MV-4-11 (cell line): ENCODE results near the gene MRAP.
"Not testable (repeated sequence)": the region's sequence is repeated elsewhere in the genome, so short reads cannot be mapped to it uniquely, and the experiment has no call there.

Experiments
- DNase-seq: peaks from one replicate; lab custom pipeline; 2025; lab: John Stamatoyannopoulos, UW

The MRAP gene

DNA sequence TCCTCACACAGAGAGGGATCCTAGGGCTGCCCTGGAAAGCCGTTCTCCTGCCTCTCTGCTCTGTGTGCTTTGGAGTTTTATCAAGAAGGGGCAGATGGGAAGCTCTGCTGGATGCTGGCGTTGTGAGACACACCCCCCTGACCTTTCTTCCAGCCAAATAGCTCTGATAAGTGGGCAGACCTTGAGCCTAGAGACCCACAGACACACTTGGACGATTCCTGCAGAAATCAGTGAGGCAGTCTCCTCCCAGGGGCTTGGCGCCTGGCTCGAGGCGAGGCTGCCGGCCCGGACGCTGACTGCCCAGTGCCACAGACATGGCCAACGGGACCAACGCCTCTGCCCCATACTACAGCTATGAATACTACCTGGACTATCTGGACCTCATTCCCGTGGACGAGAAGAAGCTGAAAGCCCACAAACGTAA is at the start of gene MRAP:
Gene MRAP, plus strand, starts transcription at position 198 of the 424 bp plus-strand sequence. Its CDS starts 117 bp downstream, at position 315.
- no peak for DNase-seq

DNA sequence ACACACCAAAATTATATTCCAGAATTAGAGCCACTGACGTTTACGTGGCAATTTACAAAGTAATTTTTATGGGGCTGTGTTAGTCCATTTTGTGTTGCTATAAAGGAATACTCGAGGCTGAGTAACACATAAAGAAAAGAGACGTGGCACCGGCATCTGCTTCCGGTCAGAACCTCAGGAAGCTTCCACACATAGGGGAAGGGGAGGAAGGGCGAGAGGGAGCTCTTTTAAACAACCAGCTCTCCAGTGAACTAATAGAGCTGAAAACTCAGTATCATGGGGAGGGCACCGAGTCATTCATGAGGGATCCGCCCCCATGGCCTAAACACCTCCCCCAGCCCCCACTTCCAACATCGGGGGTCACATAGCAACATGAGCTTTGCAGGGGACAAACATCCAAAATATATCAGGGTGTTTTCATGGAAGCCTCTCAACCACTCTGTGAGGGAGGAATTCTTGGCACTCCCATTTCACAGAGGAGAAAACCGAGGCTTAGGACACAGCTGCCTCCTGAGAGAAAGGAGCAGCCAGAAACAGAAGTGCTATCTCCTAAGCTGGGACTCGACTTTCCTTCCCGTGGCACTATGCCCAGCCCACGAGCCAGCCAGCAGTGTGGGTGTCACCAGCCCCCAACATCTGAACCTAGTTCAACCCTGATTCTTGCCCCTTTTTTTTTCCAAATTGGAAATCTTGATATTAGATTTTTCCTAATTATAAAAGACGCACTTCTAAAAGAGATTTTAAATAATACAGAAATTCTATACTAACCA is 49.0 kb upstream of the MRAP start:
- no peak for DNase-seq

DNA sequence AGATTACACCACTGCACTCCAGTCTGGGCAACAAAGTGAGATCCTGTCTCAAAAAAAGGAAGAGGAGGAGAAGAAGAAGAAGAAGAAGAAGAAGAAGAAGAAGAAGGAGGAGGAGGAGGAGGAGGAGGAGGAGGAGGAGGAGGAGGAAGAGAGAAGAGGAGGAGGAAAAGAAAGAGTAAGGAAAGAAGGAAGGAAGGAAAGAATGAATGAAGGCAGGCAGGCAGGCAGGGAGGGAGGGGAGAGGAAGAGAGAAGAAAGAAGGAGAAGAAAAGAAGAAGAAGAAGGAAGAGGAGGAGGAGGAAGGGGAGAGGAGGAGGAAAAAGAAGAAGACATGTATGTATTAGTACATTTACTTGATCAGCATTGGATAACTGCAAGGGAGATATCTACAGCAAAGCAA is 46.5 kb upstream of the MRAP start:
- no peak for DNase-seq

DNA sequence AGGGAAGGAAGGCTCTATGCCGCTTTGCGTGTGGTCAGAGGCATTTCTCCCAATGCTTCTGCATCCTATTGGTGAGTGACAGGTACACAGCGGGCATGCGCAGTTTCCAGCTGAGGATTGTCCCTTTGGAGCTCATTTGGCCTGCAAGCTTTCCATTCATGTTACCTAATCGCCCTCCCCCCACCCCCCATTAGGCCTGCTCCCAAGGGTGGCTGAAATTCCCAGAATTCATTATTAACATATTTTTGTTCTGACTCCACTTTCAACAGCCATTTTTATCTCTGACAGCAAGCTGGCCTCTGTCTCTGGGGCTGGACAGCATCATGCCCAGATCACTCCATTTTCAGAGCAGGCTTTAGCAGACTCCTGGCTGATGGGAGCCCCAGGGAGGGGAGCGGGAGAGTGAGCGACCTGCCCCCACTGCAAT is 45.4 kb upstream of the MRAP start:
- no peak for DNase-seq

DNA sequence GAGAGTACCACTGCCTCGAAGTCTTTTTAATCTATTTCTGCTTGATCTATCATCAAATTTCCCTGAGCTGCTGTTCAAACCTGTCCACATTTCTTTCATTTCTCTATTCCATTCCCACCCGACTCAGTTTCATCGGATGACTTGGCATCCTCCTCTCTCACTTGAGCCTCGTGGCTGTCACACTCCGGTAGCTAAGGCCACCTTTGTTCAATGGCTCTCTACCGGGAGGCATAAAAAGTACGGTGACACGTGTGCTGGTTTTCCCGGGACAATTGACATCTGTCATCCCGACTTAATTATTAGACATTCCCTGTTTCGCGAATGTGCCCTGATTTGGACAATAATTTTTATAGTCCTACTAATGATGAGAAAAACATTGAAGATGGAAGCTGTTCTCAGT is 42.4 kb upstream of the MRAP start:
- DNase-seq, result no peak

DNA sequence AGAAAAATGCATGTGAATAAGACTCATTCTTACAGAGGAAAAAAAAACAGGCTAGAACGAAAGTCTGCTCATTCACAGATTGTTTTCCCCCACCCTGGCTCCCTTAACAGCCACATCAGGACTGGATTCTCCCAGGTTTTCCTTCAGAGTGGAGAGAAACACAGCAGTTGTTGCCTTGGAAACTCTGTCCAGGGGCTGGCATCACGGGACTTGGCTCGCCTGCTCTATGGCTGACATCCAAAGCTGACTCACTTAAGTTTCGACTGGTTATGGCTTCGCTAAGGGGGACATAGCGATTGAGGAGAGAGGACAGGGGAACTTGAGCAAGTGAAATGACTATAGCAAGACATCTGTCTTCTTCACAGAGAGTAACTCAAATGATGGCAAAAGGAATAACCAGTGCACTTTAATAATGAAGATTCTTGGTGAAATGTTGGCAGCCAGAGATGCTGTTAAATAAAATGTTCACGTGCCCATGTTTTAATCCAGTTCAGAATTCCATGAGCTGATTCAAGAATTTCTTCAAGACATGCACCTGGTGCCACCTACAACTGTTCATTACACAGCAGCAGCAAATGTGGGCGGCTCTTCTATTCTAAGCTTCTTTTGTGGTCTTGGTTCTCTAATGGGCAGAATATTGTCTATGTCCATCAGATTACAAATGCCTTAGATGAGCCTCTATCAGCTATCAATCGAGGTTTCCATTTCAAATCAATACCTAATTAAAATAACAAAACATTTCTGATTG is 41.6 kb upstream of the MRAP start:
- peak; percentile 1 for DNase-seq

DNA sequence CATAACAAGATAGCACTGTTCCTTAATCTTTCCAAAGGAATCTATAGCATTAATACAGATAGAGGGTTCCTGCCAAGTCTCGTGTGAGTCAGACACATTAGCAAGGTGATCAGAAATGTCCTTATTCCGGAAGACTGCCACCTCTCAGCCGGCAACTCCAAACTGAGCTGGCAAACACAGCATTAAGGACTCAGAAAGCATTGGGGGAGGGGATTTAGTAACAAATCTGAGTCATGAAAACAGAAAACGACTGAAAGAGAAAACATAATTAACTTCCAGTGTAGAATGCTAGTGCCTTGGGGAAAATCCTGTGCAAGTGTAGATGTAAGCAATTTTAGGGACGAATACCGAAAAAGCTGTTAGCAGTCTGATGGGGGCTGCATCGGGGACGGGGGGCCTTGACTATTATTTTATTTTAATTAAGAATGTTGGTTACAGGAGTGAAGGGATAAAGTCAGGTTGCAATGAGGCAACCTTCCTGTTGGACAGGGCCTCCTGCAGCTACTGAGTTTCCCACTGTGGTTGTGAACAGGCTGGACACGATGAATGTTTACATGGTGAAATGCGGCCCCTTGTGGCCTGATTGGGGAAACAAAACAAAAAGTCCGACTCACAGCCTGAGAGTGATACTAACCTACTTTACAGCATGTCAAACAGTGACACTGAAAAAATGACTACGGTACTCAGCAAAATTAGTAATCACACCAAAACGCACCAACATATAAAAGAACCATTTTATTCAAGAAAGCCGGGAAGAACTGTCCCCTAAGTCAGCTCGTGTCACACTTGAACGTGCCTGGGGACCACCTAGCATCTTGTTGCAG is 40.5 kb upstream of the MRAP start:
- DNase-seq, result peak; percentile 64

DNA sequence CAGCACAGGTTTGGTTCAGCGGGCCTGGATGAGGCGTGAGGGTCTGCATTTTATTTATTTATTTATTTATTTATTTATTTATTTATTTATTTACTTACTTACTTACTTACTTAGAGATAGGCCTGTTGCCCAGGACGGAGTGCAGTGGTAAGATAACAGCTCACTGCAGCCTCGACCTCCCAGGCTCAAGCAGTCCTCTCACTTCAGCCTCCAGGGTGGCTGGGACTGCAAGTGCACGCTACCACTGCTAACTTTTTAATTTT is 39.9 kb upstream of the MRAP start:
- DNase-seq, result not testable (repeated sequence)

DNA sequence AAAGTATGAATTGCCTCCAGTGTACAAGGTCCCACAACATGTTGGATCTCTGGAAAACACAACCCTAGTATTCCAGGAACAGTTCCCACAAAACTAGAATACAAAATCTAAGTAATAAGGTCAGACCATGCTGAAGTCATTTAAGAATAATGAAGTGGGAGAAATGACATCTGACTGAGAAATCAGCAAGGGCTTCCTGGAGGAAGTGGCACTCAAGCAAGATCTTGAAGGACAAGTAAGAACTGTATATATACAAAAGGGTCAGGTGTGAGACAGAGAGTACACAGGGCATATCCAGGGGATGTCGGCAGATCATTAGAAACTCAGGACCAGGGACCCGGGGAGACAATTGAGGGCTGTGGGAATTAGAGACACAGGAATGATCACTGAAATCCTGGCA is 38.5 kb upstream of the MRAP start:
- DNase-seq, result no peak

DNA sequence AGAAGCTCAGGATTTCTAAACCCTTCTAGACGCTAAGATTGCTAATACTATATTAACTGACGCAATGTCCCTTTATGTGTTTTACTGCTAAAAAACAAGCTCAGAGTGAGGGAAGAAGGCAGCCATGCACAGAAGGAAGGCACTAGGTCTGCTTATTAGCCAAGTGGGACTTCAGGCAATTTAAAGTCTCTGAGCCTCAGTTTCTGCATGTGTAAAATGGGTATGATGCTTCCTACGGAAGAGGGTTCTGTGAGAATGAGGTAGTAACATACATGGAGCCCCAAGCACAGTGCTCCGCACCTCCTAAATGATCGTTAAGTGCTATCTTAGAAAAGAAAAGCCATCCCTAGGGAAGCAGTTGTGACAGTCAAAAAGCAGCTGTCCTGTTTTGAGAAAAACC is 36.7 kb upstream of the MRAP start:
- no peak for DNase-seq

DNA sequence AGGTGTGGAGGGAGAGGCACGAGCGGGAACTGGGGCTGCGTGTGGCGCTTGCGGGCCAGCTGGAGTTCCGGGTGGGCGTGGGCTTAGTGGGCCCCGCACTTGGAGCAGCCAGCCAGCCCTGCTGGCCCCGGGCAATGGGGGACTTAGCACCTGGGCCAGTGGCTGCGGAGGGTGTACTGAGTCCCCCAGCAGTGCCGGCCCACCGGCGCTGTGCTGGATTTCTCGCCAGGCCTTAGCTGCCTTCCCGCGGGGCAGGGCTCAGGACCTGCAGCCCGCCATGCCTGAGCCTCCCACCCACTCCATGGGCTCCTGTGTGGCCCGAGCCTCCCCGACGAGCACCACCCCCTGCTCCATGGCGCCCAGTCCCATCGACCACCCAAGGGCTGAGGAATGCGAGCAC is 33.3 kb upstream of the MRAP start:
- DNase-seq, result not testable (repeated sequence)

DNA sequence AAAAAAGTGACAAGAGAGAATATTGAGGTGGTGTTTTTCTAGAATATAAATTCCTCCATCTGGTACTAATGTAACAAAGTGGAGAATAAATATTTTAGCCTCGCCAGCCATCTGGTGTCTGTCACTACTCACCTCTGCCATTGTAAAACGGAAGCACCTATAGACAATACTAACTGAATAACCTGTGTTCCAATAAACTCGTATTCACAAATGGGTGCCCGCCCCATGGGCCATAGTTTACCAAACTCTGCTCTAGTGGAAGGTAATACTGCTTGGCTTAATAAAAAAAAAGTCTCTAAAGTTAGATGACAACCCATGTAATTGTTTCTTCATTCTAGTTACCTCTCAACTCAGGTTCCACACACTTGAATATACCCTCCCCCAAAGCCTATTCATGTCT is 27.9 kb upstream of the MRAP start:
- no peak for DNase-seq

DNA sequence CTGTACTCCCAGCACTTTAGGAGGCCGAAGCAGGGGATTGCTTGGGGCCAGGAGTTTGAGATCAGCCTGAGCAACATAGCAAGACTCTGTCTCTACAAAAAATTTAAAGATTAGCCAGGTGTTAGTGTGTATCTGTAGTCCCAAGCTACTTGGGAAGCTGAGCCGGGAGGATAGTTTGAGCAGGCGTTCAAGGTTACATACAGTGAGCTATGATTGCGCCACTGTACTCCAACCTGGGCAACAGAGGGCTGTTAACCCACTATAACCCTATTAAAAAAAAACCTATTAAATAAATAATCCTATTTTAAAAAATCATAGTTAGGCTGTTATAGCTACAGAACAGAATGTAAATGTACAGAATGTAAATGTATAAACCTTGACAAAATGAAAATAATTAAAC is 22.0 kb upstream of the MRAP start:
- no peak for DNase-seq

DNA sequence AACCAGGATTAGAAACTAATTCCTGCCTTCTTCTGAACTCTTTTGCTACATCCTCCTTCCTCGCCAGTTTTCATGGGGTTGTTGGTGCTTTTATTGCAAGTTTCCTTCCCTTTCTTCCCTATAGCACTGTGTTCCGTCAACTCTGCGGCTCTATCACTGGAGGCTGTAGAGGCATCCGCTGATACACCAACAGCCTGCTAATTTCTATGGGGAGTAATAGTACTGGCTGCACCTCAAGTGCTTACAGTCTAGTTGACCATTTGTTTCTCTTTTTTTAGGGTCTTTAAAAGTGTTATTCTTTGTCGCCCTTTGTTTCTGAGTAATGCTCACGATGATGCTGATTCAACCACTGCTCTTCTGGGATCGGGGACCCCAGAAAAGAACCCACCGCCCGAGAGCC is 20.6 kb upstream of the MRAP start:
- DNase-seq, result no peak

DNA sequence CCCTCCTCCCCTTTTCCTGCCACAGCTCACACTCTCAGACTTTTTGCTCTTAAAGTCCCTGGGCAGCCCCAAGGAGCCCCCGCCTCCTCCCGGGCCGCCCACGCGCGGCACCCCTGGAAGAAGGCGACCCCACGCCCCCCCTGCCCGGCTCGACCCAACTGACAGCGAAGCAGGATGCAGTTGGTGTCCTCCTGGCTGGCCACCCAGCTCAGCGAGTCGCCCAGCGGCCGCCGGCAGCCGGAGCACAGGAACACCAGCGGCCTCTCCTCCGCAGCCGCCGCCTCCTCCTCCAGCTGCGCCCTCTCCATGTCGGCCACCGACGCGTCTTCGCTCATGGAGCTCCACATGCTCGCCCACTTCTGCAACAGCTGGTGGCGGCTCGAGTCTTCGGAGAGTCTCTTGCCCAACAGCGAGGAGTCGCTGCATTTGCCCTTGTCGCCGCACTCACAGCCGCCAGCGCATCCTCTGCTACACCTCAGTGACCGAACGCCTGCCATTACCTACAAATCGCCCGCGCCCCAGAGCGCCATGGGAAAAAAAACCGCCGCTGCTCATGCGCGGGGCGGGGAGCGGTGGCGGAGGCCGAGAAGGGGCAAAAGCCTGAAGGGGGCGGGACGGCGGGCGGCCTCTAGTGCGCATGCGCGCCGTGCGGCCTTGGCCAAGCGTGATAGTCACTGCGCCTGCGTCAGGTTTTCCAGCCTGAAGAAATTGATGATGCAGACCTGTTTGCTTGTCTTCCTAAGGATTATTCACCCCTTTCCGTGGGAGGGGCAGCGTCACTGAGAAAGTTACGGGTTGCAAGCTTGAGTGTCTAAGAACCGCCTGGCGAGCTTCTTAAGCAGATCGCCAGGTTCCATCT is 19.9 kb upstream of the MRAP start, which contains the start of gene MIS18A:
Gene MIS18A, minus strand, starts transcription at position 532 of the 859 bp plus-strand sequence. Its CDS starts 35 bp downstream, at position 497.
- DNase-seq, result peak; percentile 90

DNA sequence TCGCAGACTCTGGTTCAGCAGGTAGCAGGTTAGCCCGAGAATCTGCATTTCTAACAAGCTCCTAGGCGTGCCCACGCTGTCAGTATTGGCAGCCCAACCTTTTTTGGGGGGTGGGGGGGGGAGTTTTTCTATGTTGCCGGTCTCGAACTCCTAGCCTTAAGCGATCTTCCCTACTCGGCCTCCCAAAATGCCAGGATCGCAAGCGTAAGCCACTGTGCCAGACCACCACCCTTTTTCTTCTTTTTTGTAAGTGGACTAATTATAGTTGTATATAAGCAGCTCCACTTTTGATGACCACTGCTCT is 19.3 kb upstream of the MRAP start:
- DNase-seq, result no peak

DNA sequence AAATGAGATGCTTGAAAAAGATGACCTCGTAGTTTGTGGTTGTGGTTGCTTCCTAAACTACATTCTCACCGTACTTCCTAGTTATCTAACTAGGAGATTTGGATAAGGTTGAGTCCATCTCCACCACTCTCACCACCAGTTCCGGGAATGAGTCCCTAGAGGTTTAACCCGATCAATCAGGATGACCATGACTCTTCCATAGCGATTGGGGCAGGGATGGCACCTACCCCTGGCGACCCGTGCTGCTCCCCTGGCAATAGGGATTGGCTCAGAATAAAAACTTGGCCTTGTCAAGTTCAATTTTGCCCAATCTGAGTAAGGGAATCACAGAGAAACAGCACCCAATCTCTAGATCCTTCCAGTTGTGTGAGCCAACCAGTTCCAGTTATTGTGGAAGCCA is 17.1 kb upstream of the MRAP start:
- DNase-seq, result peak; percentile 18

DNA sequence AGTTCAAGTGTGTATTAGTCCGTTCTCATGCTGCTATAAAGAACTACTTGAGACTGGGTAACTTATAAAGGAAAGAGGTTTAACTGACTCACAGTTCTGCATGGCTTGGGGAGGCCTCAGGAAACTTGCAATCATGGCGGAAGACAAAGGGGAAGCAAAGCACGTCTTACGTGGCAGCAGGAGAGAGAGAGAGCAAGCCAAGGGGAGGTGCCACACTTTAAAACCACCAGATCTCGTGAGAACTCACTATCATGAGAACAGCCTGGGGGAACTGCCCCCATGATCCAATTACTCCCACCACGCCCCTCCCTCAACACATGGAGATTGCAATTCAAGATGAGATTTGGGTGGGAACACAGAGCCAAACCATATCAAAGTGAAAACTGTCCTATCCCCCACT is 15.7 kb upstream of the MRAP start:
- peak; percentile 9 for DNase-seq

DNA sequence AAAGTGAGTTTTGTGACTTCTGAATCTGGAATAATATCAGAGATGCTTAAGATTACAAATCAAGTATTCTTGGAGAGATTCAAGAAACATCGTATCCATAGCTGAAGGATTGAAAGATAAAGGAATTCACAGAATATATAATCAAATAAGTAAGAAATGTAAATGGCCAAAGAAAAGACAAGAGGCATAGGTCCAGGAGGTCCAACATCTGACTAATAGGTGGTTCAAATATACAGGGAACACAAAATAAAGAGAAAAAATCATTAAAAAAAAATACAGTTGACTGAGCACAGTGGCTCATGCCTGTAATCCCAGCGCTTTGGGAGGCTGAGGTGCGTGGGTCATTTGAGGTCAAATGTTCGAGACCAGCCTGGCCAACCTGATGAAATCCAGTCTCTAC is 13.2 kb upstream of the MRAP start:
- DNase-seq, result no peak

DNA sequence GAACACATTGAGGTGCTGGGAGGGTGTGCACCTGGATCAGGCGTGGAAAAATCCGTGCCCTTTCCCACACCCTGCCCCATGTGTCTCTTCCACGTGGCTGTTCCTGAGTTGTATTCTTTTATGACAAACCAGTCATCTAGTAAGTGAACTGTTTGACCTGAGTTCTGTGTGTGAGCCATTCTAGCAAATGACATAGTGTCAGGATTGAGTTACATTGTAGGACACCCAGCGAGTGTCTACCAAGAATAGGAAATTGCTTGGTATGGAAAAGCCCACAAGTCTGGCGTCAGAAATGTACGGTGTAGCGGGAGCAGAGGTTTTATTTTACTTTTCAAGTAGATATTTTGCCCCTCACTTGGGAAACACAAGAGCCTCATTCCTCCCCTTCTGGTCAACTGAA is 1.2 kb upstream of the MRAP start:
- no peak for DNase-seq

DNA sequence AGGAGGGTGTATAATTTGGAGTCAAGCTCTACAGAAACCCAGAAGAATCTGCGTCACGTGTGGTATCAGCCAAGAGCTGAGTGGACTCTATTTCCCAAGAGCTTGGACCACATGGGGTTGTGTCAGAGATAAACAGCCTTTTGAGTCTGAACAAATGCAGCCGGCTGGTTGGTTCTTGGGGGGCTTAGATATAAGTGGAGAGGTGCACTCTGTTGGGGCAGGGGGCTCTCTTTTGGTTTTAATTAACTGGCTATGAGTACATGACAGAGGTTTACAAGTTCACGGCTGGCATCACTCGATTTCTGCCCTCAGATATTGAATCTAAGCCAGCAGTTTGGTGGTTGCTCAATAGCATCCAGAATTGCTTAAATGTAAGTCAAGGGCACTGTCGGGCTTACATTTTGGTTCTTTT is 501 bp upstream of the MRAP start:
- no peak for DNase-seq

DNA sequence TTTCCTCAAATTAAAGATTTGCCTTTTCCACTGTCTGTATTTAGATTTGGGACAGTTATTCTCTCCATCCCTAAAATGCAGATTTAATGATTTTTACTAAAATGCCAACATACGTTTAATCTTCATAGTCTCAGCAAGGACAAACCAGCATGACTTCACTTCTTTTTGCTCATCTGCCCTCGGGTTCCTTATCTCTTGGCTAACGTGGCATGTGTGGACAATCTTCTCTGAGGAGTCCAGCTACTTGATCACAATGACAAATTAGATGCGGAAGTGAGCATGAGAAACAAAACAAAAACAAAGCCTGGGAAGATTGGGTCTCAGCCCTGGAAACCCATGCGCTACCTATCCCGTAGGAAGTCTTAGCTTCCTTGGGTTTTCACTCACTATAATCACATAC is 1.0 kb downstream of the MRAP start:
- no peak for DNase-seq
